GM19467 (cell line): ENCODE measurements around the gene AFTPH.

Experiments used
- ATAC-seq: cut with Tn5 transposase; IDR thresholded peaks from one replicate; pipeline ENCODE4 v1.9.1; 2021; ENCODE audit warnings: mild to moderate bottlenecking, moderate library complexity; ENCODE audit not compliant: unreplicated experiment

Gene AFTPH

DNA sequence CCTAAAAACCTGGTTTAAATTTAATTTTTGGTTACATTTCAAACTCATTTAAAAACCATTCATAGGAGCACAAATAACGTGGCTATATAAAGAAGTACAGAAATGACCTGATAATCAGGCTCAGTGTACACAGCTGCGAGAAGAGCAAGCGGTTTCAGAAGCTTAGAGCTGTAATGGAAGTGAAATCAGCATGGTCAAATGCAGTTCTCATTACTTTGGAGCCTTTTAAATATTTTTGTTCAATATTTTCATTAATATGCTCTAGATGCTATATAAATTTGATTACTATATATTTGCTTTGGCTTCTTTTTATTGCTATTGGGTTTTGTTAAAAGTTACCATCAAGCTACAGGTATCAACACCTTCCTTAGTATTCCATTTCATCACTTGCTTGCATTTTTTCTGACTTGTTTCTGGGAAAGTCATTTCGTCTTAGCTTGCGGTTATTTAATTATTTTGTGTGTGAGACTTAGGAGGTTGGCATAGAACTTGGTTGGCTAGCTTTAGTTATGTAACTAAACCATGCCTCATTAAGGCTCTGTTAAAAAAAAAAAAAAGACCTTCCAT lies 58.7 kb downstream of the AFTPH start:
- peak; percentile 72 for ATAC-seq

DNA sequence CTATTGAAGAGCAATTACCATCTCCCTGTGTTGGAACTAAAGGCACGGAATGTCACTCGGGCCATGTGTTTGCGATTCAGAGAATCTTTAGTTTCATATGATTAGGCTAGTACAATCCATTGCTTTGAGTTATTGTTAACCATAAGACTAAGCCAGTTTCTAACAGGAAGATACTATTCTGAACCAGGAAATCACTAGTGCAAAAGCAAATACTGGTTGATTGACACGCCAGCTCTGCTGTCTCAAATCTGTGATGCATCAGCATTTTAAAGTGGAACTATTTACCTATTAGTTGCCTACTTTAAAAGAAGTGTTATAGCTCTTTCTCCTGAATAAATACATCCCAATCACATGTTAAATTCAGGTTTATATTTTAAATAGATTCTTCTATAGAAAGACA lies 61.9 kb downstream of the AFTPH start:
- no peak for ATAC-seq

DNA sequence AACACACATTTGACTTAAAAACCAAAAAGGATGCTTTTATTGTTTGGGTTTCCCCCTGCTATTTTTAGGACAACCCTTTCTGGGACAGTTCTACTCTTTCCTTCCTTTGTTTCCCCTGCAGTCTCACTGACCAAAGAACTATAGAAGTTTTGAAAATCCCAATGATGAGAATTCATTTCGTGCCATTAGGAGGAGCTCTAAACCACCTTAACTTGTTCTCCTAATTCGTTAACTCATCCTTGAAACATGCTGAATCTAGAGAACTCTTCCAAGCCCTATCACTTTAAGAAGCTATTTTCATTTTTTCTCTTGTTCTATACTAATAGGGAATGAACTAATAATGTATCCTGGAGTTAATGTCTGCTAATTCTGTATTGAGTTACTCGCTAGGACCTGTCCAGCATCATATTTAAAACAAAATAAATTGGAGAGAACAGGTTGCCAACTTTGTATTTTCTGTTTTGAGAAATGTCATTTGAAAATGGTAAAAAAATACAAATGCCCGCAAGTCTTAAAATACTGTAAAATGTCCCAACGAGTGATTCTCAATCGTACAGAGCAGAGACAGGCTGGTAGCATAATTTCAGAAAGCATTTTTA lies 62.9 kb downstream of the AFTPH start:
- ATAC-seq, result no peak

DNA sequence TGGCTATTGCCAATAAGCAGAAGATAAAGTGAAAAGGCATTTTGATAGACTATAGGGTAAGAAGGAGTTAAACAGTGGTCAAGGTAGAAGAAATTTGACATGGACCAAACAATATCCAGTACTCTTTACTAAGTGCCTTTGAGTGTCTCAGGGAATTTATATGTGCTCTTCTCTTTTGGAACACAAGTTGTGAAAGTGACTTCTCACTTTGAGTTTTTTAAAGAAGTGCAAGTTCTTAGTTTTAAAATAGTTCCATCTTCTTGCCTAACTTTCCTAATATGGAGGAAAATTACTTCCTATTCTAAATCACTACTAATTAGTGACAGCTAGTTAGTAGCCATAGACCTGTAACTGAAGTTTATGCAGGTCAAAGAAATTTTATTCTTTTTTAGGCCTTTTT lies 63.4 kb downstream of the AFTPH start:
- ATAC-seq, result no peak

DNA sequence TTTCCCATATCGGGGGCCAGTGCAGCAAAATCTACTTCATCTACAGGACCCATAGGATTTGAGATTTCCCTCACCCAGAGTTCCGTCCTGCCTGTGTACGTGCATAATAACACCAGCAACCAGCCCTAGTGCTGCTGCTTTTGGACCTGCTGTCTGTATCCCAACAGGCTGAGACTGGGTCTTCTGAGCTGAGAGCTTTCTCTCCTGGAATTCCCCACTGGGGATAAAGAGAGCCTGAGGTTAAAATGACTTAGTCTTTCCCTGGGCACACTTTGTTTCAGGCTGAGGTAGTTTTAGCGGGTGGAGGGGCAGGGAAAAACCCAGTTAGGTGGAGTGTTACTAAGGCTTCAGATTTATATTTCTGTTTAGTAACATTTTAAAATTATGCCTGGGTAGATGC lies 67.1 kb downstream of the AFTPH start:
- ATAC-seq, result no peak

DNA sequence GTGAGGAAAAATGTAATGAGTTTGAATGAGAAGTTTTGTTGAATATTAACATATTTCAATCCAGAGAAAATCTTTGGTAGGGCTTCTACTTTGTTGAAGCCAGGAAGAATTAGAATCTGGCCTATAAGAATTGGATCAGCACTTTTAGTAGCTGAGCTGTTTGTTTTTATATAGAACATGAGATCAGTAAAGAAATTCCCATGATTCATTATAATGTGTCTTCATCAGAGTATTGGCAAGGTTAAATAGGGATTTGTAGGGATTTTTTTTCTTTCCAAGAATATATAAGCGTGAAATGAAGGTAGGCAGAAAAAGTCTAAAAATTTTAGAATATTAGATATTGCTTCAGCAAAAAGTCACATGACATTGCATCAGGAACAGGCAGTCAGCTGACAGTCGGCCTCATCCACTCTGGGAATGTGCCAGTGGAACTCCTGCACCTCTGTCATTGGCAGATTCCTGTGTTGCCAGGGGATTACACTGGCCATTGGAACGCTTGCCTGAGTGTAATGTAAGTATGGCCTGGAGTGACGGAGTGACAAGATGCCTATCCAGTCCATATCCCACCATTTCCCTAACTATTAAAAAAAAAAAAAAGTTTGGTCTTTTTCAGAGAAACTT lies 69.0 kb downstream of the AFTPH start:
- no peak for ATAC-seq

DNA sequence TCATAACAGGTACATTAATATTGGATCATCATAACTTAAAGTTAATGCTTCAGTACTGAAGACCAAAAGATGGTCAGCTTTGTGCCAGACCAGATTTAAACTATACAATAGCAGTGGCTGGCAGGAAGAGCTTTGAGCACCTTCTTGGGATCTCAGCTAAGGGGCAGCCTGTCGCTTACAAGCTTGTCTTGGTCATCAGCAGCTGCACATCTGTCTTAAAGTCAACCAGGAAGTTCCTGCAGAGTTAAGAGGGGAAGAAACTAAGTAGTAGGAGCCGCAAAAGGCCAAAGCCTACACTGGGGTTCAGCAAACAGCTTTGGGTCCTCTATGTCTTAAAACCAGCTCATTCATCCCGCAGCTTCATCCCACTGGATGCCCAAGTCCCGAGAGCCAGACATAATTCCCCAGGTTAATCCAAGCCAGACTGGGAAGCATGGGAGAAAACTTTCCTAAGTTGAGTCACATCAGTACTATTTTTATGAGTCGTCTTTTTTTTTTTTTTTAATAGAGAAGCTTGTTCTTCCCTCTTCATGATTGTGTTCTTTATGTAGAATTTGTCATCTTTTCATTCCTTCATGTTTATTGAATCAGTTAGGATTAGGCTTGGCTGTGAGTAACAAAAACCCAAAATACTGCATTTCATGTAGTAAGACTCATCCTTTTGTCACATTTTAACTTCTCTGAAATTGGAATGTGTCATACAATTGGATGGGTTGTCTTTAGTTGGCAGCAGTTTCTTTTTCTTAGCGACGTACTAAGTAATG lies 70.3 kb downstream of the AFTPH start:
- ATAC-seq, result no peak

DNA sequence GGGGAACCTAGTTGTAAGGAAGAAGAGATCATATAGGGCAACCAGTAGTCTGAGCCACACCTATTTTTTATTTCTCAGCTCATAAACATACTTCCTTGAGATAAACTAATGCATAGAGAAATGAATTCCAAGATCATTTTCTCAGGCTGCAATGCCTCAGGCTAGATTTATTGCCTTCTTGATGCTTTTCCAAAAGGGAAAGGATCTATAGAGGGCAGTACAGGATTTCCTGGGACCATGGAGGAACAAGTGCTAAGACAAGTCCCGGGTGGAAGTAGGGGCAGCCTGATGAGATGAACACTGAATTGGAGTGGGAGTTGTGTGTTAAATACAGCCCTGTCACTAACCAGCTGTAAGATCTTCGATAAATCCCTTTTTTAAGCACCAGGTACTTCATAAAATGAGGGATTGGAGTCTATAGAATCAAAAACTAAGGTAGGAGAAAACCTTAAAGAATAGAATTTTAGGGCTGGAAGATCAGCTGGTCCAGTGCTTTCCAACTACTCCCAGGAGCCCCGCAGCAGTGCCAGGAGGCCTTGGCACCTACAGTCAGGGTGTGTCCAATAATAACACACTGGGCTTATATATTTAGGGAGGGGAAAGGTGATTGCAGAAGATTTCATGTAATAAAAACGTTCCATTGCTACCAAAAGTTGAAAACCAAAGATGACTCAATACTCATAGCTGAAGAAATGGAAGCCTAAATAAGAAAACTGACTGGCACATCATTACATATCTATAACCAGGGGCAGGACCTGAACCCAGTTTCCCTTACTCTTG lies 71.5 kb downstream of the AFTPH start:
- no peak for ATAC-seq

DNA sequence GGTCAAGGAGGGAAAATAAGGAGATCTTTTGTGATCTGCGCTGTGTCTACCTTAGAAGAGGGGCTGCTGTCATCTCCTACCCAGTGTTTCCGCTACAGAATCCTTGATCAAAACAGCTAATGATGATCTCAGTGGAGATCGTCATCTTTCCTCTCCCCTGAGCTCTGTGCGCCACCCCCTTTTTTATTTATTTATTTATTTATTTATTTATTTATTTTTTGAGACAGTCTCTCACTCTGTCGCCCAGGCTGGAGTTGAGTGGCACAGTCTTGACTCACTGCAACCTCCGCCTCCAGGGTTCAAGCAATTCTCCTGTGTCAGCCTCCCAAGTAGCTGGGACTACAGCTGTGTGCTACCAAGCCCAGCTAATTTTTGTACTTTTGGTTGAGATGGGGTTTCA lies 74.1 kb downstream of the AFTPH start:
- no peak for ATAC-seq

DNA sequence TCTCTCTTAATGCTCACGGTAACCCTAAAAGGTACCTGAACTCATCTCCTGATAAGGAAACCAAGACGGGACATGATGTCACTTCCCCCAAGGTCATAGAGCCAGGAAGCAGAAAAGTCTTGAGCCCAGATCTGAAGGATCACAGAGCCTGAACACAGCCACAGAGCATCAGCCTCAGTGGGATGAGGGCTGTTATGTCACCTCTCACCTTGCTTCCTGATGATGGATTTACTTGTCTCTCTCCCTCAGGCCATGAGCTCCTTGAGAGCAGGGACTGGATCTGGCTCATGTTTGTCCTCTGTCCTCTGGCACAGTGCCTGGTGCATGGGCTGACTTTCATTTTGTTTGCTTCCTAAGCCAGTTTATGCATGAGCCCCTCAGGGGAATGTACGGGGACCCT lies 75.3 kb downstream of the AFTPH start:
- ATAC-seq, result no peak

DNA sequence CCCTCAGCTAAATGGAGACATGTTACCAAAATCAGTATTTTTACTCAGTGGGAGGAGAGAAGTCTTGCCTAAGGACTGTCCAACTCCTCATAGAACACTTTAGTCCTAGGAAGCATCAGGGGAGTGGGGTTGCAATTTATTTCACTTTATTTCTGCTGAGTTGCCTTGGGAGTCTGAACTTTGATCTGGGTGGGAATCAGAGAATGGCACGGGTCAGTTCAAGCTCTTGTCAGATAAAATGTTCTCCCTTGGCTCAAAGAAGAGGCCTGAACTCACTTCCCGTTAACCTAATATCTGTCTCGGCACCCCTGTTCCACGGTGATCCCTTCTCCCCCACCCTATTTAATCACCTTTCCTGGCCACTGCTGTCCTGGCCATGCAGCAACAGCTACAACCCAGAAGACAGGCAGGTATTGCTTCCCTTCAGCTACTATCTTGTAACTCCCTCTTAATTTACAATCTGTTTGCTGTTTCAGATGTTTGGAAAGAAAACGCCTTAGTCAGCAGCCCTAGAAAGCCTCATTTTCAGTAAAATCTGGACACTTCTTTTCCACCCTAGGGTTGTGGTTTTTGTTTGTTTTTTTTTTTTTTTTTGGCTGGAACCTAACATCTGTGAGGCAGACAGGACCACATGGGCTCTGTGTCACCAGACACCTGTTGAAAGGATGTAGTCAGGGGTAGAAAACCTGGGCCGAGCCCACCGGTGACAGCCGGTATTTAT lies 77.1 kb downstream of the AFTPH start:
- ATAC-seq, result no peak

DNA sequence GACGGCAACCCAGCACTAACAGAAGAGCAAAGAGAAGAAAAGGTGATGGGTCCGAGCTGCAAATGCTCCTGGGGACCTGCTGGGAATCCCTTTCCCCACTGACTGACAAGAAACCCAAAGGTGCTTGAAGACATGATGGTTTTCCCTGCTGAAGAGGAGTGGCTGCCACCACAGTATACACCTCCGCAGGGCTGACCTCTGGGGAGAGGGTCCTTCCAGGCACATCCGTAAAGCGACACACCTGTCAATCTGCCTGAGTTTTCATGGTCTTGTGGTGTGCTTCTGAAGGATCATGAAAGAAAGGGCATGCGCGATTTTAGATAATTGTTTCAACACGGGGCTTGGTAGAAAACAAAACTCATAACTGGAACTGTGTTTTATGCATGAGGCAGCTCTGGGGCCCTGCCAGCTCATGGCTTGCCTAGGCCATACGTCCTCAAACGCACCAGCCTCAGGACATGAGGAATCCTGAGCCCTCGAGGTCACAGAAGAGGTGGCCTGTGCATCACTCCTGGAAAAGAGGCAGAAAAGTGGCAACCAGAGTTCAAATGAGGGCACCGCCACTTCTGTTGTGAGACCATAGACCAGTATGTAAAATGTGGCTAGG lies 77.8 kb downstream of the AFTPH start:
- ATAC-seq, result no peak

DNA sequence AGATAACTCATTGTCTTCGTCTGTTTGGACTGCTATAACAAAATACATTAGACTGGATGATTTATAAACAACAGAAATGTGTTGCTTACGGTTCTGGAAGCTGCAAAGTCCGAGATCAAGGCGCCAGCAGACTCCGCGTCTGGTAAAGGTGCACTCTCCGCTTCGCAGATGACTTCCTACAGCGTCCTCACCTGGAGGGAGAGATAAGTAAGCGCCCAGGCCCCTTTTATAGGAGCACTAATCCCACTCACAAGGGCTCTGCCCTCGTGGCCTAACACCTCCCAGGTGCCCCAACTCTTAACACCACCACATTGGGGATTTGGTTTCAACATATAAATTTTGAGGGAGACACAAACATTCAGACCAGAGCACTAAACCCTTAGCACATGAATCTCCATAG lies 78.3 kb downstream of the AFTPH start:
- ATAC-seq, result no peak

DNA sequence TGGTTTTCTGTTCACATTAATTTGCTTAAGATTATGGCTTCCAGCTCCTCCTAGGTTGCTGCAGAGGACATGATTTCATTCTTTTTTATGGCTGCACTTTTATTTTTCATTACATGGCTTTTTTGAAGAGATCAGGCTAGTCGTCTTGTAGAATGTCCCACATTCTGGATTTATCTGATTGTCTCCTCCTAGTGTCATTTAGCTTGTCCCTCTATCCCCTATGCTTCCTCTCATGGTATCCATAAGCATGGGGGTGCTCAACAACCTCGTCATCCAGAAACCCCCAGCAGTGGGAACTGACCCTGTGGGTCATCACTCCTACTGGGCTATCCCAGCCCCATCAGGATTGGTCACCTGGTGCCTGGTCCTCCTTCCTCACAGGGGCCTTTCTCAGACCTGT lies 80.0 kb downstream of the AFTPH start:
- ATAC-seq, result no peak

DNA sequence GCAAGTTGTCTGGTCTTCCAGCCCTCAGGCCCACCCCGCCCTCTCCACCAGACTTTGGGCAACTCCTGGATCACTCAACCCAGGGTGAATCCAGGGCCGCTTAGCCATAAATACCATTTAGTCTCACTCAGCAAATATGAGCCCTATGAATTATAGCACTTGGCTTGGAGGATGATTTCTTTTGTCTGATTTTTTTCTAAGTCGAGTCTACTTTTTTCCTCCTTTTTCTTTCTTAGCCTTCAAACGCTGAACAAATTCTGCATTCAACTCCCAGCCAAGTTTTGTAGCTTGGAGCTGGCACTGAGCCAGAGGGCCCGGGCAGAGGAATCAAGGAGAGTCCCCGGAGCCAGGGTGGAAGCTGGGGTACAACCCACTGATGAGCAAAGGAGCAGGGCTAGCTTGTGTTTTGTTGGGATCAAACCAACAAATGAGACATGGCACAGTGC lies 80.9 kb downstream of the AFTPH start:
- no peak for ATAC-seq

DNA sequence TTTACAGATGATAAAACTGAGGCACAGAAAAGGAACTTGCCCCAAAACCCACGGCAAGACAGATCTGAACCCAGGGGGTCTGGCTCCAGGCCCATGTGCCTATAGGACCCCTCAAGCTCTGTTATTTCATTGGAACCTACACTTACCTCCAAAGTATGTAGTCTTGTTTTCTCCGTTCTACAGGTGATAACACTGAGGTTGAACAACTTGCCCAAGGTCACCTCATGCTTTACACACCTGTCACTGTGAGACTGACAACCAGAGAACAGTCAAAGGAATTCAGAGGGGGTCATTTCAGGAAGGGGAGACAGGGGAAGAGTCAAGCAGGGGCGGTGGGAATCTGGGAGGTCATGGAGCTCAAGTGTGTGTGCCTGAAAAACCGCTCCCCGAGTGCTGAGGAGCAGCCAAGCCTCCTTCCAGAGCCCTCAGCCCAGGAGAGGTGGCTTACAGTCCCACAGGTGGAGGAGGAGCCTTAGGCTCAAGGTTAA lies 81.9 kb downstream of the AFTPH start:
- ATAC-seq, result no peak

DNA sequence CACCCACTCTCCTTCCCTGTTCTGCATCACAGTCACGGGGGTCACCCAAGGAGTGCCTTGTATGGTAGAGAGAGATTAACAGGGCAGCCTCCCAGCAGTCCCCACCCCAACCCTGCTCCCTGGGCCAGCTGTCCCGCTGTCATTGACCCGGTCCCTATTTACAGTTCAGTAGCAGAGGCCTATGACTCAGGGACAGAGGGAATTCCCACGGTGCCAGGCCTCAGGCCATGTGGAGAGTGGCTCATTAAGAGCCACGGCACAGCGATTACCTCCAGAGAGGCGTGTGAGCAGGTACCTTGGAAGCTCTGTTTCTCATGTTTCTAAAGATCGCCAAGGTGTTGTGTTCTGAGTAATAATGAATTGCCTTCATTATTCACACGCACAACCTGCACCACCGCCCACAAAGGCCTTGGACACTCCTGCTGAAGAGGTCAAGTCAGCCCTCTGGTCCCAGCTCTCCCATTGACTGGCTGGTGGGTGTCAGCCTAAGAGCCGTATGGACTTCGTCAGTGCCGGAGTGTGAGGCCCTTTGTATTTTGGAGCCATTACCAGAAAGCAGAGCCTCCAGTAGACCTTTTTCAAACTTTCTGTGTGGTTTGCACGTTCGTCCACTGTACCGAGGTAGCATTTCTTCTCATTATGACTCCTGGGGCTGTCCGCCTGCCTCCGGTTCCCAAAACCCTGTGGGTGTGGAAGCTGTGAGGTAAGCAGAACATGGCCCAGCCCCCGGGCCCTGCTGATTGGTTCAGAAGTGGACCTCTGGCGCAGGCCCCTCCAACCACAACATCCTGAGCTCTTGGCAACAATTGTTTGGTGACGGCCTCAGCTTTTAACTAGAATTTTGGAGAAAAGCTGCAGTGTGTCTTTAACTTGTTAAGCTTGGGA lies 82.6 kb downstream of the AFTPH start:
- peak; percentile 90 for ATAC-seq

DNA sequence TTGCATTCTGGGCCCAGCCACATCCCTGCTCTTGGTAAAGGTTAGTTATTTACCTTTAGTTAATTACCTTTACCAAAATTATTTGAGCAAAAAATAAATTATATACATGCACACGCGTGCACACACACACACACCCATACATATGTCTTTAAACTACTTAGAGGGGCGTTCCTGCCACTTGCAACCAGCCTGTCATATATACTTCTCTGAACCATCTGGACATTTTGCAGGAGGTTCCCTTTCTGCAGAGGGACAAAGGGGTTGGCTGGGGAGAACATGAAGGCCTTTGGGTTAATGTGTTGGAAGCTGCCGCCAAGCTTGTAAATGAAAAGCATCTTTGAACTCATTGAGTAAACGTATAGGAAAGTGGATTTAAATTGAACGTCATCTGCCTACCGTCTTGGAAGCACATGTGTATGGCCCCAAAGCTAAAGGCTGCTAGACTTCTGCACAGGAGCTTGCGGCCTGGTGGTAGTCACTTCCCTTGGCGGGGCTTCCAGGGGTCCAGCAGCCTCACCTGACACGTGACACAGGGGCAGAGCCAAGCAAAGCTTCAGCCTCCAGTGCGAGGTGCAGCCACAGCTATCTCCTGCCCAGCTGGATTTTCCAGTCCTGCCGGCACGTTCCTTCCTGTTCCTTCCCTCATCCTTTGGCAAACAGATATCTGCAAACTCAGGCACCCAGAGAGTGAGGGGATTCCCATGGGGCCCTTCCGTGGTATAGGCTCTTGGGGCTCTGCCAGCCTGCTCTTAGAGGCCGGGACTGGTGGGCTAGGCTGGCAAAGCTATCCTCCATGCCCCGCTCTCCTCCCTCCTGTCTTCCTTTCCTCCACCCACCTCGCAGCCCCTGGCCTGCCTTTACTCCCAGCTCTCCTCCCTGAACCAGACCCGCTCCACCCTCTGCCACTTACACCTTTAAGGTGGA lies 83.5 kb downstream of the AFTPH start:
- no peak for ATAC-seq
